Transverse colon (tissue), 4 donors: ENCODE measurements around the gene BIN2. TPM values are rescaled to one million over a fixed set of nuclear protein-coding genes. Genes with fewer than 3 reads are reported as not detected.

Source experiments
- DNase-seq: peaks from one replicate; pipeline ENCODE4 v3.0.0-alpha.2; 2019
- H3K27ac ChIP-seq, 4 donors: fragments of 200-600 bp; sonication (generic); 2 replicates each; pipeline ENCODE4 v1.5.1; 2016 to 2018; ENCODE audit warnings: inconsistent platforms in 4 of 4
- H3K27me3 ChIP-seq: fragments of 200-600 bp; sonication (generic); 2 replicates; pipeline ENCODE4 v1.5.1; 2017; ENCODE audit warnings: inconsistent platforms
- H3K36me3 ChIP-seq, 4 donors: fragments of 200-600 bp; sonication (generic); 2 replicates each; pipeline ENCODE4 v1.5.1; 2017 to 2019; ENCODE audit warnings: inconsistent platforms in 4 of 4
- H3K4me1 ChIP-seq, 4 donors: fragments of 200-600 bp; sonication (generic); 2 replicates each; pipeline ENCODE4 v1.5.1; 2017 to 2020; ENCODE audit warnings: inconsistent platforms in 4 of 4
- H3K4me3 ChIP-seq, 4 donors: fragments of 200-600 bp; sonication (generic); 1 replicate in 1 of 4; 2 replicates in 3 of 4; pipeline versions ENCODE4 v1.5.1 to v1.6.1; 2017 to 2019; ENCODE audit warnings: inconsistent platforms in 4 of 4
- H3K9me3 ChIP-seq, 2 donors: fragments of 200-600 bp; sonication (generic); 2 replicates each; pipeline ENCODE4 v1.5.1; 2017 to 2019; ENCODE audit warnings: inconsistent platforms in 2 of 2
- CTCF ChIP-seq, 5 experiments: fragments of 200-600 bp in 3 of 5; fragments of 450-650 bp in 2 of 5; sonication (generic) in 3 of 5; IDR thresholded peaks; 1 replicate in 2 of 5; 2 replicates in 3 of 5; pipeline ENCODE4 v1.5.1; 2016 to 2017; ENCODE audit warnings: antibody characterized with exemption in 5 of 5, inconsistent platforms in 3 of 5, mild to moderate bottlenecking in 2 of 5, moderate library complexity in 1 of 5
- EP300 ChIP-seq: sonication (generic); formaldehyde crosslinking; IDR thresholded peaks from one replicate; pipeline ENCODE4 v1.6.1; 2017; ENCODE audit warnings: antibody characterized with exemption, low read depth
- POLR2A ChIP-seq: fragments of 450-650 bp; IDR thresholded peaks from one replicate; pipeline ENCODE4 v1.6.1; 2016; ENCODE audit warnings: antibody characterized with exemption, mild to moderate bottlenecking, moderate library complexity
- POLR2AphosphoS5 ChIP-seq, 3 donors: sonication (generic); formaldehyde crosslinking; IDR thresholded peaks; one replicate each; pipeline ENCODE4 v1.6.1; 2016; ENCODE audit warnings: antibody characterized with exemption in 3 of 3
- WGBS, 2 donors: methylation state at CpG; one replicate each; pipeline ENCODE4 v1.1.5; 2018; ENCODE audit warnings: low coverage in 1 of 2; 5-methylcytosine and 5-hydroxymethylcytosine counted together
- in situ Hi-C, 4 donors: fragments of 200-750 bp; cut with MboI; loops; one replicate each; pipeline versions ENCODE4 v1.15.0 to v1.15.1; 2017; ENCODE audit warnings: low sequenced_read_pairs in 3 of 4, low pct_ligation_motif_present in 1 of 4, low pct_unique_long_range_greater_than_20kb in 1 of 4
- intact Hi-C: fragments of 100-400 bp; cut with DNase I; formaldehyde crosslinking; loops from one replicate; pipeline ENCODE4 v1.15.1; 2023; ENCODE audit warnings: low total_unique reads
- total RNA-seq, 4 donors: library from RNA; depleted of rRNA; stranded (reverse); fragments of >200 nt; gene quantifications; one replicate each; pipeline ENCODE4 v1.1.0, GENCODE V29; 2016

Gene BIN2
- total RNA-seq, 4 donors from 2014 or later, result 4.0 to 28.8 (median 9.0) TPM

DNA sequence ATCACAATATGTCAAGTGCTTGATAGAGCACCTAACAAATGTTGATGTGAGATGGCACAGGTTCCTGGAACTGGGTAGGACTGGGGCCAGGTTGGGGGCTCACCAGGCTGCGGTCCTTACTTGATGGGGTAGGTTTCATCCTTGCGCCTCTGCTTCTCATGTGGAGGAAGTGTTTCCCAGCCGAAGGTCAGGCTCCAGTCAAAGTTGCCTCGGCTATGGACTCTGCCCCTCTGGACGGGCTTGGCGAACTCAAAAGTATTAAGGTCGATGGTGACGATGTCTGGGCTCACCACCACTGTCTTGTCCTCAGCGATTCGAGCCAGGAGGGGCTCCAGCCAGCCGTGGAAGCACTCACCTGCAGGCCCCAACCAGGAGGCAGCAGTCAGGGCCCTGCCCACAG lies 40.0 kb upstream of the BIN2 start:
- no peaks in the 10 kb centered on the region for H3K9me3 ChIP-seq
- TF ChIP-seq POLR2A, result no peak
- TF ChIP-seq POLR2AphosphoS5 (IDR thresholded peaks at IDR 0.05), result no peak
- no peak for TF ChIP-seq CTCF (IDR thresholded peaks at IDR 0.05)
- no peak for TF ChIP-seq EP300
- H3K4me3 ChIP-seq, result no peak overlapping the region
- intact Hi-C loops (no loop called here), in situ Hi-C loops (no loop called here)
- no peak overlapping the region for H3K27ac ChIP-seq
- no peaks in the 10 kb centered on the region for H3K36me3 ChIP-seq
- 92% methylated on average over 11 of the region's 11 CpGs; no CpG with 5 or more reads in 1 of the 2 donors for WGBS, 2 donors
- peaks cover 0 to 8% (median 6%) of the 10 kb centered on the region in 4 donors for H3K4me1 ChIP-seq
- H3K27me3 ChIP-seq, result no peaks in the 10 kb centered on the region
- DNase-seq, result no peak

- H3K4me3 ChIP-seq, result no peak overlapping the region
- in situ Hi-C loops, result no loop called here
- no peaks in the 10 kb centered on the region for H3K36me3 ChIP-seq
- no peak for DNase-seq
- no peaks in the 10 kb centered on the region for H3K9me3 ChIP-seq
- TF ChIP-seq EP300 (no peak), POLR2A (no peak), POLR2AphosphoS5 (IDR thresholded peaks at IDR 0.05) (no peak), CTCF (IDR thresholded peaks at IDR 0.05) (no peak)
- no peak overlapping the region for H3K27ac ChIP-seq
- H3K27me3 ChIP-seq, result no peaks in the 10 kb centered on the region
- intact Hi-C loops, result no loop called here
- H3K4me1 ChIP-seq, result no peaks in the 10 kb centered on the region
- WGBS, 2 donors, result 20 to 77% methylated on average over 1 to 2 of the region's 2 CpGs
Observed at GRCh38 chr12:51362747-51363342, 38.9 kb upstream of the BIN2 start.

DNA sequence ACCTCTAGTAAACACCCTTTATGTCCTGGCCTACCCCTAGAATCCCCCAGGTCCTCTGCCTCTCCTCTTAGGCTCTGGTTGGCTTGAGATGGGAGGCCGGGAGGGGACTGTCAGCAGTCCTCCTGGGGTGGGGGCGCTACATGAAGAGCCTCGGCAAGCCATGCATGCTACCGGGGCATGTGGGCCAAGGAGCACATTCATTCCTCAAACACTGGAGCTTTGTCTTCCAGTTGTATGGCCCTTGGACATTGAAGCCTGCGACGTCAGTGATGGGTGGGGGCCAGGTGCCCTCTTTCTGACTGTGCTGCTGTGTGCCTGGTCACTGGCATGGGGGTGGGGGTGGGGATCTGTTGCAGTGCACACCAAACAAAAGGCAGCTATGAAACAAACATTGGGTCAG lies 38.3 kb upstream of the BIN2 start:
- Histone ChIP-seq H3K9me3 (no peaks in the 10 kb centered on the region), H3K27ac (no peak overlapping the region), H3K27me3 (no peaks in the 10 kb centered on the region), H3K4me3 (no peak overlapping the region), H3K36me3 (no peaks in the 10 kb centered on the region), H3K4me1 (no peaks in the 10 kb centered on the region)
- intact Hi-C loops, result no loop called here
- in situ Hi-C loops, result no loop called here
- WGBS, 2 donors, result 91% methylated on average over 6 of the region's 6 CpGs; no CpG with 5 or more reads in 1 of the 2 donors
- TF ChIP-seq EP300 (no peak), CTCF (IDR thresholded peaks at IDR 0.05) (no peak)
- no peak for DNase-seq

DNA sequence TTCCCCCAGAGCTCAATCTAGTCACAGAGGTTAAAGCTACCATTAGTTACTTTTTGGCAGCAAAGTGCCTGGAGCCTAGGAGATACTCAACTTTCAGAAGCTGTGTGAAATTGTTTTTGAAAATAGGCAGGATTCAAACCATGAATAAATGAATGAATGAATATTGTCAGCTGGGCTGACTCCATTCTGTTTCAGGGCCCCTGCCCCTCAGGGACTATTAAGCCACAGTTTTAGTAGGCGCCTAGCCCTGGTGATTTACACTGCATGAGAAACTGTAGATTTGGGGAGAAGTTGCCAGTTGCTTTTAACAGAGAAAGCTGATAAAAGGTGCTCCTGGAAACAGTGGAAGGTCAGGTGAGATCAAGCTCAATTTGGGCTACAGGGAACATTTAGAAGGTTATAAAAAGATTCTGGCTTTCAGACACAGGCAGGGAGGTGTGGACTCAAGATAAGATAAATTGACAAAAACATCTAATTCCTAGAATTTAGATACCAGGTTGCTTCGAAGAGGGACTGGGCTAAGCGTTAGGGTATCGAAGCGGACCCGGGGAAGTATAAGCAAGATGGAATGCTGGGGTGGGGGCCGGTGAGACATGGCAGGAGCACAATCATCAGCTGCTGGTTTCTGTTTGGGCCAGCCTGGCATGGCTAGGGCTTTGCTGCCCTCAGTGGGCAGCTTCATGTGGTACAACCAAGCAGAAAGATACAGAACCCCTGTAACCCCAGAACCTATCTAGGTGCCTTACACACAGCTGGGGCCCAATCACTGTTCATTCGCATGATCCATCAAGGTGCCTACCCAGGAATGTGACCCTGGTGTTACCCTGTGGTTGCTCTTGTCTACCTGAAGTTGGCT lies 37.4 kb upstream of the BIN2 start:
- Histone ChIP-seq H3K36me3 (no peaks in the 10 kb centered on the region), H3K9me3 (no peaks in the 10 kb centered on the region), H3K4me1 (no peaks in the 10 kb centered on the region), H3K27me3 (no peaks in the 10 kb centered on the region), H3K4me3 (no peak overlapping the region), H3K27ac (no peak overlapping the region)
- WGBS, 2 donors, result 85 to 88% methylated on average over 6 to 8 of the region's 8 CpGs
- no peak for DNase-seq
- no peak for TF ChIP-seq POLR2AphosphoS5 (IDR thresholded peaks at IDR 0.05)
- TF ChIP-seq EP300, result no peak
- TF ChIP-seq POLR2A, result no peak
- no peak for TF ChIP-seq CTCF (IDR thresholded peaks at IDR 0.05)
- in situ Hi-C loops, result no loop called here
- intact Hi-C loops, result no loop called here
